ENCODE results near the gene ZNF234. TPM values are rescaled to one million over a fixed set of nuclear protein-coding genes. Genes with fewer than 3 reads are reported as not detected.
A peak's percentile ranks its signal among the peaks of the same experiment; 100 is the strongest.
"Not testable (repeated sequence)": the region's sequence is repeated elsewhere in the genome, so short reads cannot be mapped to it uniquely, and the experiment has no call there.

Gene ZNF234
- total RNA-seq, 1 donor from 2014 or later = 11.5 TPM

DNA sequence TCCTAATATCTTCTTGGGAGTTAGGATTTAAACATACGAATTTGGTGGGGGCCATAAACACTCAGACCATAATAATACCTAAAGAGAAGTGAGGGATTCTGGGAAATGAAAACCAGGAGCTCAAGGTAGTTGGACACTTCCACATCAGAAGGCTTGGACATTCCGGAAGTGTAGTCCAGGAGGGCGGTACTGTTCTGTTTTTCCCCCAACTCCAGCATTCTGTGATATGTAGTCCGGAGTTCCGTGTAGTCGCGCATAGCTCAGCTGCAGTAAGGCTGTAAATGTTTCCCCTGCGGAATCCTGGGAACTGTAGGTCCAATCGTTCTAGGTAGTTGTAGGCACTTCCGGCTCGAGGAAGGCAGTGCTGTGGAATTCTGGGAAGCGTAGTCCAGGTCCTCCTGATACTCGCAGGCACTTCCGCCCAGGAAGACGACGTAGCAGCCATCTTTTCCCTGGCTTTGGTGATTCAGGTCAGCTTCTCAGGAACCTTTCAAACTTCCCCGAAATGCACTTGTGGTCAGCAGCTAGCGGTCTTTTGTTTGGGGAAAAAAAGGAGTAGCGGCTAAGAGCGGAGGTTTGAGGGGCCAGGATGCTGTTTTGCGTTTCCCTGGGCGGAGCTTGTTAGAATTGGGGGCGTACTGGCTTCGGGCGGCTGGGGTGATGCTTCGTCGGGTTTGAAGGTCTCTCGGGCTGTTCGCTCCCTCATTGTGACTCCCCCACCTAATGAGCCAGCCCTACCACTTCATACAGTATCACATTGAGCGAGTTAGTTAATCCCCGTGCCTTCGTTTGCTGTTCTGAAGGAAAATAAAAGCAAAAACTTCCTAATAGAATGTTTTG lies 23.5 kb downstream of the ZNF234 start, which contains the start of gene ZNF226:
Gene ZNF226 (plus strand): TSS at position 428 of the 840 bp plus-strand sequence. CDS start 4,981 bp downstream, outside the sequence.
- peaks cover 19 to 29% (median 26%) of the 10 kb centered on the region in 3 donors for H3K36me3 ChIP-seq (ENCODE audit: control insufficient read depth in 3 of 3, insufficient read depth in 3 of 3, low read length in 3 of 3)
- H3K4me3 ChIP-seq (ENCODE audit: low read length in 3 of 3) = peak within 1 kb of the TSS; percentile 78 to 92 (median 88)
- no peaks in the 10 kb centered on the region for H3K27me3 ChIP-seq (ENCODE audit: control insufficient read depth in 3 of 3, insufficient read depth in 3 of 3, low read length in 3 of 3)
- H3K9me3 ChIP-seq (ENCODE audit: control insufficient read depth in 3 of 3, low read length in 3 of 3) = peaks cover 2 to 18% (median 2%) of the 10 kb centered on the region in 3 donors
- H3K27ac ChIP-seq (ENCODE audit: low read depth, low read length) = peak within 1 kb of the TSS; percentile 76
- H3K9ac ChIP-seq (ENCODE audit: low read depth in 1 of 3, low read length in 3 of 3) = peak within 1 kb of the TSS; percentile 78 to 87 (median 83)
- peaks cover 6 to 11% (median 7%) of the 10 kb centered on the region in 3 donors for H3K4me1 ChIP-seq (ENCODE audit: control insufficient read depth in 3 of 3, insufficient read depth in 3 of 3, low read length in 3 of 3)

DNA sequence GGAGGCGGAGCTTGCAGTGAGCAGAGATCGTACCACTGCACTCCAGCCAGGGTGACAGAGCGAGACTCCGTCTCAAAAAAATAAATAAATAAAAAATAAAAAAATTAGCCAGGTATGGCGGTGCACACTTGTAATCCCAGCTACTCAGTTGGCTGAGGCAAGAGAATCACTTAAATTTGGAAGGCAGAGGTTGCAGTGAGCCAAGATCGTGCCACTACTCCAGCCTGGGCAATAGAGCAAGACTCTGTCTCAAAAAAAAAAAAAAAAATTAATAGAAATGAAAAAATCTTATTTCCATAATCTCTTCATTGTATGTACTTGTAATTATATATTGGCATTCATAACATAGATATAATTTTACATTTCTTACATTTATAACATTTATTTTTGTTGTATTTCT lies 29.3 kb downstream of the ZNF234 start:
- Histone ChIP-seq H3K36me3 (ENCODE audit: control insufficient read depth in 3 of 3, insufficient read depth in 3 of 3, low read length in 3 of 3) (peaks cover 62 to 77% (median 76%) of the 10 kb centered on the region in 3 donors), H3K9me3 (ENCODE audit: control insufficient read depth in 3 of 3, low read length in 3 of 3) (peaks cover 0 to 46% (median 10%) of the 10 kb centered on the region in 3 donors)
- H3K27ac ChIP-seq (ENCODE audit: low read depth, low read length); H3K27me3 ChIP-seq (ENCODE audit: control insufficient read depth in 3 of 3, insufficient read depth in 3 of 3, low read length in 3 of 3); H3K9ac ChIP-seq (ENCODE audit: low read depth in 1 of 3, low read length in 3 of 3); H3K4me1 ChIP-seq (ENCODE audit: control insufficient read depth in 3 of 3, insufficient read depth in 3 of 3, low read length in 3 of 3); H3K4me3 ChIP-seq (ENCODE audit: low read length in 3 of 3): not testable (repeated sequence)

DNA sequence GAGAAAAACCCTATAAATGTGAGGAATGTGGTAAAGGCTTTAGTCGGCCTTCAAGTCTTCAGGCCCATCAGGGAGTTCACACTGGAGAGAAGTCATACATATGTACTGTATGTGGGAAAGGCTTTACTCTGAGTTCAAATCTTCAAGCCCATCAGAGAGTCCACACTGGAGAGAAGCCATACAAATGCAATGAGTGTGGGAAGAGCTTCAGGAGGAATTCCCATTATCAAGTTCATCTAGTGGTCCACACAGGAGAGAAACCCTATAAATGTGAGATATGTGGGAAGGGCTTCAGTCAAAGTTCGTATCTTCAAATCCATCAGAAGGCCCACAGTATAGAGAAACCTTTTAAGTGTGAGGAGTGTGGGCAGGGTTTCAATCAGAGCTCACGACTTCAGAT lies 35.2 kb downstream of the ZNF234 start:
- Histone ChIP-seq H3K9ac (ENCODE audit: low read depth in 1 of 3, low read length in 3 of 3) (no peak overlapping the region), H3K9me3 (ENCODE audit: control insufficient read depth in 3 of 3, low read length in 3 of 3) (peaks cover 14 to 64% (median 20%) of the 10 kb centered on the region in 3 donors), H3K36me3 (ENCODE audit: control insufficient read depth in 3 of 3, insufficient read depth in 3 of 3, low read length in 3 of 3) (peaks cover 51 to 57% (median 57%) of the 10 kb centered on the region in 3 donors), H3K27ac (ENCODE audit: low read depth, low read length) (no peak overlapping the region), H3K4me1 (ENCODE audit: control insufficient read depth in 3 of 3, insufficient read depth in 3 of 3, low read length in 3 of 3) (no peaks in the 10 kb centered on the region), H3K4me3 (ENCODE audit: low read length in 3 of 3) (peak overlapping the region in 1 of 3 donors; percentile 34), H3K27me3 (ENCODE audit: control insufficient read depth in 3 of 3, insufficient read depth in 3 of 3, low read length in 3 of 3) (no peaks in the 10 kb centered on the region)

DNA sequence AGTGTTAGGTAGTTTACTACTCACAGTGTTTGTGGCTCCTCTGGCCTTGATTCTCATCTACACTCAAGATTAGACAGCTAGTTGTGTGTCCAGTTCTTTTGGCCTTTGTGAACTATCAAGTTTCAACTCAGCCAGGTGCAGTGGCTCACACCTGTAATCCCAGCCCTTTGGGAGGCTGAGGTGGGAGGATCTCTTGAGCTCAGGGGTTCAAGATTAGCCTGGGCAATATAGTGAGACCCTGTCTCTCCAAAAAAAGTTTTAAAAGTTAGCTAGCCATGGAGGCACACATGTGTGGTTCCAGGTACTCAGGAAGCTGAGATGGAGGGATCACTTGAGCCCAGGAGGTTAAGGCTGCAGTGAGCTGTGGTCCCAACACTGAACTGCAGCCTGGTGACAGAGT lies 39.6 kb downstream of the ZNF234 start:
- Histone ChIP-seq H3K9ac (ENCODE audit: low read depth in 1 of 3, low read length in 3 of 3) (no peak overlapping the region), H3K4me3 (ENCODE audit: low read length in 3 of 3) (no peak overlapping the region), H3K27me3 (ENCODE audit: control insufficient read depth in 3 of 3, insufficient read depth in 3 of 3, low read length in 3 of 3) (no peaks in the 10 kb centered on the region), H3K36me3 (ENCODE audit: control insufficient read depth in 3 of 3, insufficient read depth in 3 of 3, low read length in 3 of 3) (peaks cover 10 to 14% (median 13%) of the 10 kb centered on the region in 3 donors), H3K27ac (ENCODE audit: low read depth, low read length) (no peak overlapping the region), H3K9me3 (ENCODE audit: control insufficient read depth in 3 of 3, low read length in 3 of 3) (peaks cover 10 to 32% (median 13%) of the 10 kb centered on the region in 3 donors), H3K4me1 (ENCODE audit: control insufficient read depth in 3 of 3, insufficient read depth in 3 of 3, low read length in 3 of 3) (no peaks in the 10 kb centered on the region)

DNA sequence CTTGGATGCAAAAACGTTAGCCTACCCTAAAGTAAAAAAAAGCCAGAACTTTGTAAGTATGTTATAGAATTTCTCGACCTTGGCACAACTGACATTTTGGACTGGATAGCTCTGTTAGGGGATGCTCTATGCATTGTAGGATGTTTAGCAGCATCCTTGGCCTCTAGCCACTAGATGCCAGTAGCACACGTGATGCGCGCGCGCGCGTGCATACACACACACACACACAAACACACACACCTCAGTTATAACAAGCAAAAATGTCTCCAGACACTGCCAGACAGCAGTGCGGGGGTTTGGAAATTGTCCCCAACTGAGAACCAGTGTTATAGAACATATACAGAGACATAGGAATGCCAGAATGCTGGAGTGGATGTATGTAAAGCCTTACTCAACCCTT lies 40.8 kb downstream of the ZNF234 start:
- Histone ChIP-seq H3K9me3 (ENCODE audit: control insufficient read depth in 3 of 3, low read length in 3 of 3) (peaks cover 2 to 21% (median 3%) of the 10 kb centered on the region in 3 donors), H3K36me3 (ENCODE audit: control insufficient read depth in 3 of 3, insufficient read depth in 3 of 3, low read length in 3 of 3) (peaks cover 0 to 2% (median 1%) of the 10 kb centered on the region in 3 donors)

DNA sequence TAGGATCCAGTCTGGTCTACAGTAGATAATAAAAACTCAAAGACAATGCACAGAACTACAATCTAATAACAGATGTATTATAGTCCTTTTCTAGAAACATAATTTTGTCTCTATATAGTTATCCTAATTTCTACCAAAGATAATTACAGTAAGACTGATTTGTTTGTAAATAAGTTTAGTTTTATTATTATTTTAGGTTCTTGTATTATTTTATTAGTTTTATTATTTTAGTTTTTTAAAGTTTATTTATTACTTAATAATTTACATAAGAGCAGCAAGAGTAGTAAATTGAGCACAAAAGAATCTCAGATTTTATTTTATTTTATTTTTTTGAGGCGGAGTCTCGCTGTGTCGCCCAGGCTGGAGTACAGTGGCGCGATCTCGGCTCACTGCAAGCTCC lies 48.7 kb downstream of the ZNF234 start:
- no peaks in the 10 kb centered on the region for H3K36me3 ChIP-seq (ENCODE audit: control insufficient read depth in 3 of 3, insufficient read depth in 3 of 3, low read length in 3 of 3)
- no peak overlapping the region for H3K9ac ChIP-seq (ENCODE audit: low read depth in 1 of 3, low read length in 3 of 3)
- H3K4me1 ChIP-seq (ENCODE audit: control insufficient read depth in 3 of 3, insufficient read depth in 3 of 3, low read length in 3 of 3) = no peaks in the 10 kb centered on the region
- H3K27ac ChIP-seq (ENCODE audit: low read depth, low read length) = no peak overlapping the region
- H3K27me3 ChIP-seq (ENCODE audit: control insufficient read depth in 3 of 3, insufficient read depth in 3 of 3, low read length in 3 of 3) = no peaks in the 10 kb centered on the region
- no peak overlapping the region for H3K4me3 ChIP-seq (ENCODE audit: low read length in 3 of 3)
- H3K9me3 ChIP-seq (ENCODE audit: control insufficient read depth in 3 of 3, low read length in 3 of 3) = peaks cover 0 to 6% (median 0%) of the 10 kb centered on the region in 3 donors

More for the DNA sequence above, 40.8 kb downstream of the ZNF234 start:
- H3K4me3 ChIP-seq (ENCODE audit: low read length in 3 of 3) = no peak overlapping the region
- no peaks in the 10 kb centered on the region for H3K4me1 ChIP-seq (ENCODE audit: control insufficient read depth in 3 of 3, insufficient read depth in 3 of 3, low read length in 3 of 3)
- H3K27me3 ChIP-seq (ENCODE audit: control insufficient read depth in 3 of 3, insufficient read depth in 3 of 3, low read length in 3 of 3) = no peaks in the 10 kb centered on the region
- no peak overlapping the region for H3K27ac ChIP-seq (ENCODE audit: low read depth, low read length)
- H3K9ac ChIP-seq (ENCODE audit: low read depth in 1 of 3, low read length in 3 of 3) = no peak overlapping the region

DNA sequence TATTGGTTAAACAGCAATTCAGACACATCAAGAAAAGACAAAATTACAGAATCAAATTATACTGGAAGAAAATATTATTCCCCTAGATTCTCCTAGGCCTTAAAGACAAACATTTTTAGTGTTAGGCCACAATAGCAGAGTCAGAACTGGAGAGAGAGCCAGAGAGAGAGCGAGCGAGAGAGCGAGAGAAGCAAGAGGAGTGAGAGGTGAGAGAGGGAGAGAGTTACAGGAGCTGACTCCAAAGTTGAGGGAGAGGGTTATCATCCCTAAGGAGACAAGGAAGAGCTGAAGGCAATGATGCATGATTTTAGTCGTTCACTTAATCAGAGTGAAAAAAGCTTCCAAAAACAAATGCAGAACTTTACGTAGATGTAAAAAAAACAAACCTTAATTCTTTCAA lies 50.8 kb downstream of the ZNF234 start:
- Histone ChIP-seq H3K27me3 (ENCODE audit: control insufficient read depth in 3 of 3, insufficient read depth in 3 of 3, low read length in 3 of 3) (no peaks in the 10 kb centered on the region), H3K27ac (ENCODE audit: low read depth, low read length) (no peak overlapping the region), H3K9me3 (ENCODE audit: control insufficient read depth in 3 of 3, low read length in 3 of 3) (peaks cover 0 to 14% (median 4%) of the 10 kb centered on the region in 3 donors), H3K4me3 (ENCODE audit: low read length in 3 of 3) (no peak overlapping the region), H3K9ac (ENCODE audit: low read depth in 1 of 3, low read length in 3 of 3) (no peak overlapping the region), H3K36me3 (ENCODE audit: control insufficient read depth in 3 of 3, insufficient read depth in 3 of 3, low read length in 3 of 3) (no peaks in the 10 kb centered on the region), H3K4me1 (ENCODE audit: control insufficient read depth in 3 of 3, insufficient read depth in 3 of 3, low read length in 3 of 3) (no peaks in the 10 kb centered on the region)

DNA sequence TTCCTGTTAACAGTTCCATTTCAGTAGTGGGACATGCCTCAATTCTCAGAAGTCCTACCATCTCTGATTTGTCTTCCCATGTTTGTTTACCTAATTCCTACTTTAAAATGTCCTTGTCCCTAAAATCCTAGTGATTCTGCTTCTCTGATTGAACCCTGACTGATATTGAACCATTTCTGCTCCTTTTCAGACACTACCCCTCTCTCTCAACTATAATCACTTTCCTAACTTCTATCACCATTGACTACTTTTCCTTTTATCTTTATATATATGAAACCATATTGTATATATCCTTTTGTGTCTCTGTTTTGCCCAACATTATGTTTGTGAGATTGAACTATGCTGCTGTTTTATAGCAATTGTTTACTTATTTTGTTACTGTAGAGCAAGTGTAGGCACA lies 55.4 kb downstream of the ZNF234 start:
- H3K9me3 ChIP-seq (ENCODE audit: control insufficient read depth in 3 of 3, low read length in 3 of 3) = peaks cover 0 to 10% (median 4%) of the 10 kb centered on the region in 3 donors

DNA sequence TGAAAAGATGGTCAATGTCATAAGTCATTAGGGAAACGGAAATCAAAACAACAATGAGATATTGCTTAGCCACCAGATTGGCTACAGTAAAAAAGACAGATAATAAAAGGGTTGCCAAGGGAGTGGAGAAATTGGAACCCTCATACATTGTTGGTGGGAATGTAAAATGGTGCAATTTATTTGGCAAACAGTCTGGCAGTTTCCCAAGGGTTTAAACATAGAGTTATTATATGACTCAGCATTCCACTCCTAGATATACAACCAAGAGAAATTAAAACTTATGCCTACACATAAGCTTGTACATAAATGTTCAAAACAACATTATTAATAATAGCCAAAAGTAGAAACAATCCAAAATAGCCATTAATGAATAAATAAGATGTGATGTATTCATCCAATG lies 61.1 kb downstream of the ZNF234 start:
- no peak overlapping the region for H3K4me3 ChIP-seq (ENCODE audit: low read length in 3 of 3)
- no peak overlapping the region for H3K27ac ChIP-seq (ENCODE audit: low read depth, low read length)
- H3K4me1 ChIP-seq (ENCODE audit: control insufficient read depth in 3 of 3, insufficient read depth in 3 of 3, low read length in 3 of 3) = peaks cover 0 to 1% (median 1%) of the 10 kb centered on the region in 3 donors
- no peak overlapping the region for H3K9ac ChIP-seq (ENCODE audit: low read depth in 1 of 3, low read length in 3 of 3)
- H3K36me3 ChIP-seq (ENCODE audit: control insufficient read depth in 3 of 3, insufficient read depth in 3 of 3, low read length in 3 of 3) = no peaks in the 10 kb centered on the region
- peaks cover 0 to 2% (median 0%) of the 10 kb centered on the region in 3 donors for H3K27me3 ChIP-seq (ENCODE audit: control insufficient read depth in 3 of 3, insufficient read depth in 3 of 3, low read length in 3 of 3)
- H3K9me3 ChIP-seq (ENCODE audit: control insufficient read depth in 3 of 3, low read length in 3 of 3) = peaks cover 0 to 3% (median 2%) of the 10 kb centered on the region in 3 donors

More for the DNA sequence above, 55.4 kb downstream of the ZNF234 start:
- Histone ChIP-seq H3K4me3 (ENCODE audit: low read length in 3 of 3) (no peak overlapping the region), H3K27ac (ENCODE audit: low read depth, low read length) (no peak overlapping the region), H3K4me1 (ENCODE audit: control insufficient read depth in 3 of 3, insufficient read depth in 3 of 3, low read length in 3 of 3) (no peaks in the 10 kb centered on the region), H3K27me3 (ENCODE audit: control insufficient read depth in 3 of 3, insufficient read depth in 3 of 3, low read length in 3 of 3) (no peaks in the 10 kb centered on the region), H3K36me3 (ENCODE audit: control insufficient read depth in 3 of 3, insufficient read depth in 3 of 3, low read length in 3 of 3) (no peaks in the 10 kb centered on the region), H3K9ac (ENCODE audit: low read depth in 1 of 3, low read length in 3 of 3) (no peak overlapping the region)

DNA sequence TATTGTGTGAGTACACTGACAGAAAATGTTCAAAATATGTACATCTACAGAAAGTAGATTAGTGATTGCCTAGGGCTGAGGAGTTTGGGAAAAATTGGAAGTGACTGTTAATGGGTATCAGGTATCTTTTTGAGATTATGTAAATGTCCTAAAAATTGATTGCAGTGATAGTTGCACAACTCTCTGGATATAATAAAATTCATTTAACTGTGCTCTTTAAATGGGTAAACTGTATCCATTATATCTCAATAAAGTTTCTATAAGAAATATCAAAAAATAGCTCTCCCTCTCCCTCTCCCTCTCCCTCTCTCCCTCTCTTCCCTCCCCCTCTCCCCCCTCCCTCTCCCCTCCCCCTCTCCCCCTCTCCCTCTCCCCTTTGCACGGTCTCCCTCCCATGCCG lies 61.6 kb downstream of the ZNF234 start:
- Histone ChIP-seq H3K27ac (ENCODE audit: low read depth, low read length) (no peak overlapping the region), H3K27me3 (ENCODE audit: control insufficient read depth in 3 of 3, insufficient read depth in 3 of 3, low read length in 3 of 3) (peaks cover 0 to 2% (median 0%) of the 10 kb centered on the region in 3 donors)

More for the DNA sequence above, 61.6 kb downstream of the ZNF234 start:
- Histone ChIP-seq H3K4me1 (ENCODE audit: control insufficient read depth in 3 of 3, insufficient read depth in 3 of 3, low read length in 3 of 3) (peaks cover 0 to 6% (median 4%) of the 10 kb centered on the region in 3 donors), H3K9ac (ENCODE audit: low read depth in 1 of 3, low read length in 3 of 3) (no peak overlapping the region), H3K36me3 (ENCODE audit: control insufficient read depth in 3 of 3, insufficient read depth in 3 of 3, low read length in 3 of 3) (no peaks in the 10 kb centered on the region), H3K4me3 (ENCODE audit: low read length in 3 of 3) (no peak overlapping the region), H3K9me3 (ENCODE audit: control insufficient read depth in 3 of 3, low read length in 3 of 3) (peaks cover 0 to 3% (median 2%) of the 10 kb centered on the region in 3 donors)

Measured in skeletal muscle tissue (tissue), 4 donors.